Natural killer cell treated with Interleukin-12 subunit alpha and Interleukin-12 subunit beta and Interleukin-15 and Interleukin-18, amount 100 ng/mL, for 72 hours (primary cell): ENCODE measurements around the gene WFDC6. TPM values are rescaled to one million over a fixed set of nuclear protein-coding genes. Genes with fewer than 3 reads are reported as not detected.

ENCODE experiments used
- ATAC-seq, 2 donors: fragments of 150-1000 bp; cut with Tn5 transposase in 1 of 2; sonication (Bioruptor Pico), chemical (Tn5 transposase) in 1 of 2; 2 replicates each; pipeline ENCODE4 v1.10.0; 2021
- DNase-seq: peaks from one replicate; pipeline ENCODE4 v3.0.0; 2022; ENCODE audit warnings: low spot score
- H3K27ac Mint-ChIP-seq, 2 donors: 1 replicate in 1 of 2; 2 replicates in 1 of 2; pipeline ENCODE4 v1.8.0; 2022; ENCODE audit warnings: mixed read lengths in 2 of 2, mild to moderate bottlenecking in 1 of 2, moderate library complexity in 1 of 2
- H3K27me3 Mint-ChIP-seq, 2 donors: 1 replicate in 1 of 2; 2 replicates in 1 of 2; pipeline ENCODE4 v1.8.0; 2022; ENCODE audit warnings: mixed read lengths in 2 of 2
- H3K36me3 Mint-ChIP-seq: one replicate; pipeline ENCODE4 v1.8.0; 2022; ENCODE audit warnings: mixed read lengths
- H3K4me1 Mint-ChIP-seq, 2 donors: 1 replicate in 1 of 2; 2 replicates in 1 of 2; pipeline ENCODE4 v1.8.0; 2022; ENCODE audit warnings: low read depth in 2 of 2, mixed read lengths in 2 of 2, mild to moderate bottlenecking in 1 of 2
- H3K4me3 Mint-ChIP-seq: one replicate; pipeline ENCODE4 v1.8.0; 2022; ENCODE audit warnings: mixed read lengths
- H3K9me3 Mint-ChIP-seq: 2 replicates; pipeline ENCODE4 v1.8.0; 2022; ENCODE audit warnings: mixed read lengths
- total RNA-seq, 2 donors: library from RNA; stranded (reverse); gene quantifications; one replicate each; pipeline ENCODE4 v1.2.3, GENCODE V29; 2022

WFDC6 gene
- total RNA-seq, 2 donors from 2014 or later: not detected

DNA sequence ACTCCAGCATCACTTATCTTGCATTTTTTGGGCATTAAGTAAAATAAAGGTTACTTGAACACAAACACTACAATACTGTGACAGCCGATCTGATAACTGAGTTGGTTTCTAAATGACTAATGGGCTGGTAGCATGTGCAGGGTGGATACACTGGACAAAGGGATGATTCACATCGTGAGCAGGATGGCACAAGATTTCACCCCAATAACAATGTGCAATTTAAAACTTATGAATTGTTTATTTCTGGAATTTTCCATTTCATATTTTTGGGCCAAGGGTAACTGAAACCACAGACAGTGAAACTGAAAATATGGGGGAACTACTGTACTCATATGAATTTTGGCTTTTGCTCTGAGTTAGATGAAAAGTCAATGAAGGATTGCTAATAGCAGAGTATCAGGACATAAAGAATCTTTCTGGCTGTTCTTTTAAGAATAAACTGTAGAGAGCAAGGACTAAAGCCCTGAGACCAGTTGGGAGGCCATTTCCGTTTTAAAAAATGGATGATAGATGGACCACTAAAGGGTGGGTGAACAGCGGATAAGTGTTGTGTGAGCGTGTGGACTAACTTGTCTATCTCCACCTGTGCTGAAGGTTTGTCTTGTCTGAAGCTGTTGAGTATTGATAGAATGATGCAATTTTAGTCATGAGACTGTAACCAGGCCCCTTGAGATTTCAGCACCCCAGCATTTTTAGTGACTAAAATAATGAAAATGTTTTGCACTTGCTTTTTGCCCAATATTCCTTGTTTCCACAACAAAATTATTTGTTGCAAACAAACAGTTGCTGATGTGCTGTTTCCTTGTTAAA is 32.1 kb downstream of the WFDC6 start:
- no peak overlapping the region for H3K27ac Mint-ChIP-seq
- peaks cover 22 to 46% of the 10 kb centered on the region in 2 donors for H3K27me3 Mint-ChIP-seq

DNA sequence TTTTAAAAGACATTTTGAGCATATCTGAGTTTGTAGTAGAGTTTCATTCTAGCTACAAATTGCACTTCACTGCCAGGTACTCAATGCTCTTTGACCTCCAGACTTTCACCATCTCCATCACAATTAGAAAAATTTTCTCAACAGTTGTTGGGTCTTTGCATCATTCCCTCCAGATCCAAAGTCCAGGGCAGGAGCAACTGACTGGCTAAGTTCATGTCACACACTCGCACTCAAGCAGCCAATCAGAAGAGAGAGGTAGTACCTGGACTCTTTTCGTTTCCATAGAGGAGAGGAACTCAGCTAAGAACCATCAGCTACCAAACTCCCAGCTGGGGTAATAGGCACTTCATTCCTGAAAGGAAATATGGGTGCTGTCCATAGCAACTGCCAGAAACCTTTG is 32.9 kb downstream of the WFDC6 start:
- no peak overlapping the region for H3K27ac Mint-ChIP-seq
- H3K36me3 Mint-ChIP-seq: no peaks in the 10 kb centered on the region
- peaks cover 24 to 45% of the 10 kb centered on the region in 2 donors for H3K27me3 Mint-ChIP-seq
- H3K9me3 Mint-ChIP-seq: no peaks in the 10 kb centered on the region
- no peak for ATAC-seq
- no peaks in the 10 kb centered on the region for H3K4me1 Mint-ChIP-seq
- H3K4me3 Mint-ChIP-seq: no peak overlapping the region
- no peak for DNase-seq

More for the DNA sequence above, 32.1 kb downstream of the WFDC6 start:
- H3K4me1 Mint-ChIP-seq: no peaks in the 10 kb centered on the region
- no peak overlapping the region for H3K4me3 Mint-ChIP-seq
- DNase-seq (no peak), ATAC-seq (no peak)
- H3K9me3 Mint-ChIP-seq: no peaks in the 10 kb centered on the region
- no peaks in the 10 kb centered on the region for H3K36me3 Mint-ChIP-seq

DNA sequence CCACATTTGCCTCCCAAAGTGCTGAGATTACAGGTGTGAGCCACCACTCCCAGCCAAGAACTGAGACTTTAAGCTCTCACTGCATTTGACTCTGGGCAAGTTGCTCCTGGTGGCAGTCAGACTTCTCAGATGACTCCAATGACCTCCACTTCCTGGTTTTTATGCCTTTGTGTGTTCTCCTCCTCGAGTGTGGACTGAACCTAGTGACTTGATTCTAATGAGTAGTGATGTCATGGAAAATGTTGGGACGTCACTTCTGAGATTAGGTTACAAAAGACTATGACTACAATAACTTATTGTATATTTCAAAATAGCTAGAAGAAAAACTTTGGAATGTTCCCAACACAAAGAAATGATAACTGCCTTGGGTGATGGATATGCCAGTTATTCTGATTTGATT is 35.9 kb downstream of the WFDC6 start:
- Mint-ChIP-seq H3K36me3 (no peaks in the 10 kb centered on the region), H3K4me1 (no peaks in the 10 kb centered on the region), H3K4me3 (no peak overlapping the region), H3K27ac (no peak overlapping the region), H3K9me3 (no peaks in the 10 kb centered on the region), H3K27me3 (peaks cover 22 to 54% of the 10 kb centered on the region in 2 donors)
- ATAC-seq (no peak), DNase-seq (no peak)

DNA sequence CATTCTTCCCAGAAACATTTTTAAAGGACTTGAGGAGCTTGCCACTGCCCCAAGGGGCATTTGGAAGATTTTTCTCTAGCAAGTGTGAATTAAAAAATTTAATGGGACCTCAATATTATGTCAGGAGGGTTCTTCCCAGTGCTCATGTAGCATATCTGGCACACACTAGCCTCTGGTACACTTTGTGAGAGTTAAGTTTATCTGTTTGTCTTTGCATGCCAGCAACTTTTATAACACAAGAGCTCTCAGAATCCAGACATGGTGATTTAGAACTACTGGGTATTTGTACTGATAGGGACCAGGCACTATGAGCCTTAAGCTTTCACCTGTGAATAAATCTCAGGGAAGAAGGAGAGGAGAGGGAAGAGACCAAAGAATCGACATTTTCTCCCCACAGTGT is 36.7 kb downstream of the WFDC6 start:
- DNase-seq (no peak), ATAC-seq (no peak)
- H3K4me1 Mint-ChIP-seq: no peaks in the 10 kb centered on the region
- H3K27ac Mint-ChIP-seq: no peak overlapping the region
- H3K36me3 Mint-ChIP-seq: no peaks in the 10 kb centered on the region
- H3K4me3 Mint-ChIP-seq: no peak overlapping the region
- peaks cover 17 to 47% of the 10 kb centered on the region in 2 donors for H3K27me3 Mint-ChIP-seq
- no peaks in the 10 kb centered on the region for H3K9me3 Mint-ChIP-seq

DNA sequence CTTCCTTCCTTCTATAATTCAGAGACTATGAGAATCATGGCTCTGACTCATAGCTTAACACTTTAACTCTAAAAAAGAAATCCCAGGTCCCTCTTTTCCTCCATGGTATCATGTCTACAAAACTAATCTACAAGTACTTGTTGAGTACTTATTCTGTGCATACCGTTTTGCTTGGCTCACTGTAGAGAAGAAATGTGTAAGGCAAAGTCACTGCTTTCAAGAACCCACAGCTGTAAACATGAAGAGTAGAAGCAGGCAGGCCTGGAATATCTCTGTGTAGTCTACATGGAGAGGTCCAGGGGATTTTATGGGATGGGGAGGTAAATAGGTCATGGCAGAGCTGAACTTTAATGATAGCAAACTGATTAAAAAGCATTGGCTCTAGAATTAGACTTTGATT is 37.7 kb downstream of the WFDC6 start:
- Mint-ChIP-seq H3K27ac (no peak overlapping the region), H3K4me3 (no peak overlapping the region), H3K36me3 (no peaks in the 10 kb centered on the region), H3K4me1 (no peaks in the 10 kb centered on the region), H3K27me3 (peaks cover 17 to 44% of the 10 kb centered on the region in 2 donors), H3K9me3 (no peaks in the 10 kb centered on the region)
- ATAC-seq (no peak), DNase-seq (no peak)

DNA sequence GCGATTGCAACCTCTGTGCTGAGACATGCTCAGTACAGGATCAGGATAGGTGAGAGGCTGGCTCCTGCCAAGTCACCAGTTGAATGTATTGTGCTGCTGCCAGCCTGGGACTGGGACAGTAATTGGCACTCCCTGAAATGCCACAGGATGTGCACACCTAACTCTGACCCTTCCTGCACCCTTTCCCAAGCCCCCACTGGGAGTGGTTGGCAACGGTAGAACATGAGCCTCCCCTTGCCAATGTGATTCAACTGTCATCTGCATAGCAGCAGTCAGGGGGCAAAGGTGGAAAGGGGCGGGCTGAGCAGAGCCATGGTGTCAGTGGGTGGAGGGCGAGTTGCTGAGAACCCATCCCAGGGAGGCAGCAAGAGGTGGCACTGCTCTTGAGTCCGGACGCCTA is 39.3 kb downstream of the WFDC6 start:
- ATAC-seq (peak in 1 of 2 donors; percentile 45), DNase-seq (no peak)
- no peak overlapping the region for H3K4me3 Mint-ChIP-seq
- no peak overlapping the region for H3K27ac Mint-ChIP-seq
- H3K9me3 Mint-ChIP-seq: no peaks in the 10 kb centered on the region
- no peaks in the 10 kb centered on the region for H3K36me3 Mint-ChIP-seq
- no peaks in the 10 kb centered on the region for H3K4me1 Mint-ChIP-seq
- H3K27me3 Mint-ChIP-seq: peaks cover 22 to 48% of the 10 kb centered on the region in 2 donors

DNA sequence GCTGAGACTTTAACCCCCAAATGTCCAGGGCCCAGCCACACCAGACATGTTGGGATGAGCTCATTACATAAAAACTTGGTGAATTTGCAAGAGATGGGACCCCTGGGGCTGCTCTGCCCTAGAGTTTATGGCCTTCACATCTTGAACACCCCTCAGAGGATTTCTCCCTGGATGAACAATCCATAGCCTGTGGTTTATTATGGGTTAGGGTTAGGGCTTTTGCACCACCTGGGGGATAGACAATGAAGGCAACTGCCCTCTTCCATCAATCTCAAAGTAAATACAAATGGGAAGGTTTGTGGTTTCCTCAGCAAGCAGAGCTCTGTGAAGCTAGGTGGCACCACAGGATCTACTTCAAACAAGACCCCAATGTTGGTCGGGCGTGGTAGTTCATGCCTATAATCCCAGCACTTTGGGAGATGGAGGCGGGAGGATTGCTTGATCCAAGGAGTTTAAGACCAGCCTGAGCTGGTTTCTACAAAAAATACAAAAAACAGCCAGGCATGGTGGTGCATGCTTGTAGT is 41.2 kb downstream of the WFDC6 start:
- no peak for DNase-seq

DNA sequence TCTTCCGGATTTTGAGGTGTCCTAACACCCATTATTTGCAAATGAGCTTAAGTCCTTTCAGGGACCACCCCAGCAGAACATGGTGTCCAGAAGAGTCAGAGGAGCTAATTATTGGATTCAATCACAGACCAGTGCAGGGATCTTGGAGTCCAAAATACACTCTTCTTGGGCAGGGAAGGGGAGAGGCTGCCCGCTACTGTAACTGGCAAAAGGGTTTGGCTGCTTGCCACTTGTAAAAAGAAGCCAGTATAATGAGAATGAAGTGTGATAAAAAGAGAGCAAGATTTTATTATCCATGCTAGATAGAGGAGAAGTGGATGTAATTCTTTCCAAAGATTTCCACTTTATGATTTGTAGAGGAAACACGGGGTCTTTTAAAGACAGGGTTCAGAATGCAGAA is 43.1 kb downstream of the WFDC6 start:
- ATAC-seq (no peak), DNase-seq (no peak)
- Mint-ChIP-seq H3K9me3 (no peaks in the 10 kb centered on the region), H3K36me3 (no peaks in the 10 kb centered on the region), H3K27ac (no peak overlapping the region), H3K4me1 (no peaks in the 10 kb centered on the region), H3K27me3 (peaks cover 23 to 42% of the 10 kb centered on the region in 2 donors), H3K4me3 (no peak overlapping the region)

More for the DNA sequence above, 41.2 kb downstream of the WFDC6 start:
- Mint-ChIP-seq H3K9me3 (no peaks in the 10 kb centered on the region), H3K36me3 (no peaks in the 10 kb centered on the region), H3K27ac (no peak overlapping the region), H3K4me1 (no peaks in the 10 kb centered on the region), H3K4me3 (no peak overlapping the region), H3K27me3 (peaks cover 22 to 41% of the 10 kb centered on the region in 2 donors)
- no peak for ATAC-seq

DNA sequence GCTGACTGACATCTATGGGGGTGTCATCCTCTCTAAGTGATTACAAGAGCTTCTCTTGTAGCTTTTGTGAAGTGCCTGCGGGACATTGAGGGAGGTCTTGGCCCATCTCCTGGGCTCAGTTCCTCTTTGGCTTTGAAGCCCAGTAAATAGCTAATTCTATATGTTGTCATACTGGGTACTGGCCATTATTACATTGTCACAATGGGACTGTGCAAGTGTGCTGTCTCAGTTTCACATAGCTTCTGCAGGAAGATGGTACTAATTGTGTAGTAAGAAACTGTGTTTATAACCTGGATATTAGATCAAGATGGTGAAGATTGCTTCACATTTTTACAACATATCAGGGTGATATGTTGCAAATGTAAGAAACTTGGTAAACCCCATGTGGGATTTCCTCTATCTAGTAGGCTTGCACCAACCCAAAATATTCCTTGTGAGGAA is 43.8 kb downstream of the WFDC6 start:
- no peak overlapping the region for H3K27ac Mint-ChIP-seq
- ATAC-seq: no peak
- H3K9me3 Mint-ChIP-seq: no peaks in the 10 kb centered on the region
- DNase-seq: no peak
- H3K4me1 Mint-ChIP-seq: no peaks in the 10 kb centered on the region
- H3K27me3 Mint-ChIP-seq: peaks cover 25 to 35% of the 10 kb centered on the region in 2 donors
- H3K4me3 Mint-ChIP-seq: no peak overlapping the region
- H3K36me3 Mint-ChIP-seq: no peaks in the 10 kb centered on the region

DNA sequence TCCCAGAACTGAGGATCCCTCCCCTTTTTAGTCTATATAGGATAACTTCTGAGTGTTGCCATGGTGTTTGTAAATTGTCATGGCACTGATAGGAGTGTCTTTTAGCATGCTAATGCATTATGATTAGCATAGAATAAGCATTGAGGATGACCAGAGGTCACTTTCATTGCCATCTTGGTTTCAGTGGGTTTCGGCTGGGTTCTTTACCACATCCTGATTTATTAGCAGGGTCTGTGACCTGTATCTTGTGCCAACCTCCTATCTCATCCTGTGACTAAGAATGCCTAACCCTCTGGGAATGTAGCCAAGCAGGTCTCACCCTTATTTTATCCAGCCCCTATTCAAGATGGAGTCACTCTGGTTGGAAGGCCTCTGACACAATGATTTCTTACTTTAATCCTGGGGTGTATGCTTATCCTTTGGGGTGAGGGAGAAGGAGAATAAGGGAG is 50.2 kb downstream of the WFDC6 start:
- Mint-ChIP-seq H3K27me3 (peaks cover 36 to 39% of the 10 kb centered on the region in 2 donors), H3K4me1 (no peaks in the 10 kb centered on the region), H3K36me3 (no peaks in the 10 kb centered on the region), H3K9me3 (no peaks in the 10 kb centered on the region), H3K27ac (no peak overlapping the region), H3K4me3 (no peak overlapping the region)
- no peak for DNase-seq
- ATAC-seq: no peak

DNA sequence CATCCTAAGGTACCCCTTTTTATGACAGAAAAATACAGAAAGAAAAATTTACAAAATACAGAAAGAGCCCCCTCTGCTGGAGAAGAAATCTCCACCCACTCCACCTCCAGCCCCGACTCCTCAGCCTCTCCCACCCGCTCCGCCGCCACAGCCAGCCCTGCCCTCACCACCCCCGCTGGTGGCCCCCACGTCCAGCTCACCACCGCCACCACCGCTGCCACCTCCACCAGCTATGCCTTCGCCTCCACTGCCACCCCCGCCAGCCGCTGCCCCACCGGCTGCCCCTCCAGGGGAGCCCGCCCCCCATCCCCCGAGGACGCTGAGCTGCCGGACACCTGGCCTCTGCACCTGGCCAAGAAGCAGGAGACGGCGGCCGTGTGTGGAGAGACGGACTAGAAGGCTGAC is 52.0 kb downstream of the WFDC6 start:
- no peaks in the 10 kb centered on the region for H3K4me1 Mint-ChIP-seq
- ATAC-seq (peak in 1 of 2 donors; percentile 33), DNase-seq (no peak)
- no peaks in the 10 kb centered on the region for H3K36me3 Mint-ChIP-seq
- peaks cover 35 to 39% of the 10 kb centered on the region in 2 donors for H3K27me3 Mint-ChIP-seq
- H3K9me3 Mint-ChIP-seq: no peaks in the 10 kb centered on the region
- no peak overlapping the region for H3K4me3 Mint-ChIP-seq
- no peak overlapping the region for H3K27ac Mint-ChIP-seq

DNA sequence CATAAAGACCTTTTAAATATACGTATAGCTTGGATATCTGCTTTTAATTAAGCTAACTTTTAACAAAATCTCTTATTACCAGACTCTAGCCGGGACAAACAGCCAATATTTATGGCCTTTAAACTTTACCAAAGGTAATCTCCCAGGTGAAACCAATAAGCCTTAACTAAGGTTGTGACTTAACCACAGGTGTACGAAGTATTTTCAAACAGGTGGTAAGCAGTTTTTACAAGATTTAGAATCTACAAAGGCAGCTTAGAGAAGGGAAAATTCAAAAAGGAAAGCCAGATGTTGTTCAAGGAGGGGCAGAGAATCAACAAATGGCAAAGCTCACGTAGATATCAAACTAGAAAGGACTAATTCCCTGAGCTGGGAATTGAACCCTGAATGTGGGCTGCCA is 53.9 kb downstream of the WFDC6 start:
- DNase-seq (no peak), ATAC-seq (no peak)
- Mint-ChIP-seq H3K4me3 (no peak overlapping the region), H3K4me1 (no peaks in the 10 kb centered on the region), H3K27ac (no peak overlapping the region), H3K9me3 (no peaks in the 10 kb centered on the region), H3K36me3 (no peaks in the 10 kb centered on the region), H3K27me3 (peaks cover 32 to 40% of the 10 kb centered on the region in 2 donors)

DNA sequence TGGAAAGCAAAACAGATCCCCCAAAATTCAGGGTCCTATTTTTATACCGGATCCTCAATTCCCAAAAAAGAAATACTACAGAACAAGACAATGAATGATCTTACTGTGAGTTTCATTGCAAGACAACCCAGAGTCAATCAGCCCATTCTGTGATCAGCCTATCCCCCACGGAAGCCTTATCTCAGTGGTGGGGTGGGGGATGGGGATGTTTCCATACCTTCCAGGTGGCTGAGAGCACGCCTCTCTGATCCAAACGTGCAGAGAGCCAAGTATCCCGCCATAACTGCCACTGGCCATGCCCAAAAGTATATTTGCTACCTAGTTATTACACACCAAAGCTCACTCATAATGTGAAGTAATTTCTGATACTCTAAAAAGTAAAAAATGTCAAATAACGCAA is 54.6 kb downstream of the WFDC6 start:
- no peaks in the 10 kb centered on the region for H3K36me3 Mint-ChIP-seq
- peaks cover 33 to 45% of the 10 kb centered on the region in 2 donors for H3K27me3 Mint-ChIP-seq
- no peak overlapping the region for H3K27ac Mint-ChIP-seq
- ATAC-seq: no peak
- no peak overlapping the region for H3K4me3 Mint-ChIP-seq
- H3K9me3 Mint-ChIP-seq: no peaks in the 10 kb centered on the region
- DNase-seq: no peak
- no peaks in the 10 kb centered on the region for H3K4me1 Mint-ChIP-seq
